ENCODE results near the gene CDC25C. TPM values are rescaled to one million over a fixed set of nuclear protein-coding genes. Genes with fewer than 3 reads are reported as not detected.
"Not testable (repeated sequence)": the region's sequence is repeated elsewhere in the genome, so short reads cannot be mapped to it uniquely, and the experiment has no call there.

Gene CDC25C
- total RNA-seq, 1 donor from 2014 or later: 3.8 TPM

GRCh38 chr5:138257583-138257982 is 74.0 kb downstream of the CDC25C start:
- Mint-ChIP-seq H3K4me1 (ENCODE audit: unreplicated experiment) (peaks cover 3% of the 10 kb centered on the region), H3K9me3 (ENCODE audit: unreplicated experiment) (no peaks in the 10 kb centered on the region), H3K4me3 (ENCODE audit: unreplicated experiment) (no peak overlapping the region), H3K27ac (ENCODE audit: unreplicated experiment) (no peak overlapping the region), H3K36me3 (ENCODE audit: low read depth, unreplicated experiment) (no peaks in the 10 kb centered on the region), H3K27me3 (ENCODE audit: unreplicated experiment) (peaks cover 3% of the 10 kb centered on the region)
- TF ChIP-seq CTCF (IDR thresholded peaks at IDR 0.05; ENCODE audit: unreplicated experiment): no peak
- no peak for DNase-seq (ENCODE audit: low spot score)

GRCh38 chr5:138252944-138253343 is 78.7 kb downstream of the CDC25C start:
- no peak overlapping the region for H3K27ac Mint-ChIP-seq (ENCODE audit: unreplicated experiment)
- no peaks in the 10 kb centered on the region for H3K36me3 Mint-ChIP-seq (ENCODE audit: low read depth, unreplicated experiment)
- H3K9me3 Mint-ChIP-seq (ENCODE audit: unreplicated experiment): no peaks in the 10 kb centered on the region
- DNase-seq (ENCODE audit: low spot score): no peak
- H3K27me3 Mint-ChIP-seq (ENCODE audit: unreplicated experiment): no peaks in the 10 kb centered on the region
- H3K4me3 Mint-ChIP-seq (ENCODE audit: unreplicated experiment): no peak overlapping the region
- no peaks in the 10 kb centered on the region for H3K4me1 Mint-ChIP-seq (ENCODE audit: unreplicated experiment)
- TF ChIP-seq CTCF (IDR thresholded peaks at IDR 0.05; ENCODE audit: unreplicated experiment): no peak

GRCh38 chr5:138247800-138248199 is 83.8 kb downstream of the CDC25C start:
- H3K36me3 Mint-ChIP-seq (ENCODE audit: low read depth, unreplicated experiment); H3K9me3 Mint-ChIP-seq (ENCODE audit: unreplicated experiment); H3K27me3 Mint-ChIP-seq (ENCODE audit: unreplicated experiment); DNase-seq (ENCODE audit: low spot score); H3K27ac Mint-ChIP-seq (ENCODE audit: unreplicated experiment); H3K4me3 Mint-ChIP-seq (ENCODE audit: unreplicated experiment): not testable (repeated sequence)
- H3K4me1 Mint-ChIP-seq (ENCODE audit: unreplicated experiment): peaks cover 12% of the 10 kb centered on the region

- no peak overlapping the region for H3K27ac Mint-ChIP-seq (ENCODE audit: unreplicated experiment)
- DNase-seq (ENCODE audit: low spot score): no peak
- TF ChIP-seq CTCF (IDR thresholded peaks at IDR 0.05; ENCODE audit: unreplicated experiment): no peak
- H3K36me3 Mint-ChIP-seq (ENCODE audit: low read depth, unreplicated experiment): no peaks in the 10 kb centered on the region
- H3K4me1 Mint-ChIP-seq (ENCODE audit: unreplicated experiment): peaks cover 12% of the 10 kb centered on the region
- H3K4me3 Mint-ChIP-seq (ENCODE audit: unreplicated experiment): no peak overlapping the region
- no peaks in the 10 kb centered on the region for H3K9me3 Mint-ChIP-seq (ENCODE audit: unreplicated experiment)
- H3K27me3 Mint-ChIP-seq (ENCODE audit: unreplicated experiment): peaks cover 4% of the 10 kb centered on the region
Observed at GRCh38 chr5:138246822-138247221, 84.8 kb downstream of the CDC25C start.

- H3K27ac Mint-ChIP-seq (ENCODE audit: unreplicated experiment): no peak overlapping the region
- no peaks in the 10 kb centered on the region for H3K9me3 Mint-ChIP-seq (ENCODE audit: unreplicated experiment)
- H3K4me3 Mint-ChIP-seq (ENCODE audit: unreplicated experiment): no peak overlapping the region
Observed at GRCh38 chr5:138246334-138246733, 85.3 kb downstream of the CDC25C start.

More at GRCh38 chr5:138246334-138246733, 85.3 kb downstream of the CDC25C start:
- no peak for DNase-seq (ENCODE audit: low spot score)
- TF ChIP-seq CTCF (IDR thresholded peaks at IDR 0.05; ENCODE audit: unreplicated experiment): no peak
- H3K4me1 Mint-ChIP-seq (ENCODE audit: unreplicated experiment): peaks cover 15% of the 10 kb centered on the region
- H3K27me3 Mint-ChIP-seq (ENCODE audit: unreplicated experiment): peaks cover 5% of the 10 kb centered on the region
- H3K36me3 Mint-ChIP-seq (ENCODE audit: low read depth, unreplicated experiment): no peaks in the 10 kb centered on the region

Data from endothelial cell (in vitro differentiated cells).